Gastroesophageal sphincter (tissue), 4 donors: Measurements from ENCODE around the gene GRB7. TPM values are rescaled to one million over a fixed set of nuclear protein-coding genes. Genes with fewer than 3 reads are reported as not detected.

Experiments
- ATAC-seq: fragments of 150-250 bp; one replicate; pipeline ENCODE4 v1.9.1; 2016; ENCODE audit warnings: mild to moderate bottlenecking, moderate library complexity
- H3K27ac ChIP-seq, 4 donors: fragments of 200-600 bp; sonication (generic) in 3 of 4; 1 replicate in 3 of 4; 2 replicates in 1 of 4; pipeline ENCODE4 v1.5.1; 2016 to 2019
- H3K27me3 ChIP-seq: fragments of 200-600 bp; sonication (generic); one replicate; pipeline ENCODE4 v1.5.1; 2019
- H3K36me3 ChIP-seq, 2 donors: fragments of 200-600 bp; sonication (generic); one replicate each; pipeline ENCODE4 v1.5.1; 2019; ENCODE audit warnings: control low read depth in 1 of 2
- H3K4me1 ChIP-seq, 3 donors: fragments of 200-600 bp; sonication (generic); 1 replicate in 2 of 3; 2 replicates in 1 of 3; pipeline ENCODE4 v1.5.1; 2016 to 2019; ENCODE audit warnings: control low read depth in 2 of 3
- H3K4me3 ChIP-seq, 2 donors: fragments of 200-600 bp; sonication (generic); one replicate each; pipeline ENCODE4 v1.5.1; 2019; ENCODE audit warnings: mild to moderate bottlenecking in 1 of 2, moderate library complexity in 1 of 2
- H3K9me3 ChIP-seq, 3 donors: fragments of 200-600 bp; sonication (generic); one replicate each; pipeline ENCODE4 v1.5.1; 2017 to 2019; ENCODE audit warnings: control low read depth in 2 of 3
- CTCF ChIP-seq, 4 experiments: fragments of 200-600 bp in 2 of 4; fragments of 450-650 bp in 2 of 4; sonication (generic) in 1 of 4; IDR thresholded peaks; one replicate each; pipeline ENCODE4 v1.5.1; 2017 to 2019; ENCODE audit warnings: antibody characterized with exemption in 4 of 4, mild to moderate bottlenecking in 2 of 4, moderate library complexity in 2 of 4
- EP300 ChIP-seq: sonication (generic); formaldehyde crosslinking; IDR thresholded peaks from one replicate; pipeline ENCODE4 v1.6.1; 2017; ENCODE audit warnings: antibody characterized with exemption, mild to moderate bottlenecking
- POLR2A ChIP-seq, 2 donors: fragments of 450-650 bp; IDR thresholded peaks; one replicate each; pipeline ENCODE4 v1.6.1; 2017; ENCODE audit warnings: antibody characterized with exemption in 2 of 2, mild to moderate bottlenecking in 2 of 2, moderate library complexity in 1 of 2
- POLR2AphosphoS5 ChIP-seq: sonication (generic); formaldehyde crosslinking; IDR thresholded peaks from one replicate; pipeline ENCODE4 v1.6.1; 2017; ENCODE audit warnings: antibody characterized with exemption
- WGBS, 2 donors: methylation state at CpG; one replicate each; pipeline ENCODE4 v1.1.5; 2018; ENCODE audit warnings: low coverage in 1 of 2; 5-methylcytosine and 5-hydroxymethylcytosine counted together
- total RNA-seq, 4 donors: library from RNA; depleted of rRNA; stranded (reverse); fragments of >200 nt; gene quantifications; one replicate each; pipeline ENCODE4 v1.1.0, GENCODE V29; 2016

GRB7 gene
- total RNA-seq, 4 donors from 2014 or later: 0.85 to 5.8 TPM; not detected in 2

GRCh38 chr17:39735882-39736281 lies 1.9 kb upstream of the GRB7 start:
- no peaks in the 10 kb centered on the region for H3K9me3 ChIP-seq
- WGBS, 2 donors: 42 to 79% methylated on average over 2 of the region's 2 CpGs
- ATAC-seq: no peak
- no peak overlapping the region for H3K27ac ChIP-seq
- peaks cover 0 to 38% (median 23%) of the 10 kb centered on the region in 3 donors for H3K4me1 ChIP-seq
- H3K36me3 ChIP-seq: no peaks in the 10 kb centered on the region
- peaks cover 55% of the 10 kb centered on the region for H3K27me3 ChIP-seq
- no peak overlapping the region for H3K4me3 ChIP-seq
- TF ChIP-seq CTCF (IDR thresholded peaks at IDR 0.05) (no peak), EP300 (no peak), POLR2A (IDR thresholded peaks at IDR 0.05) (no peak), POLR2AphosphoS5 (no peak)

- TF ChIP-seq POLR2AphosphoS5: no peak
- TF ChIP-seq CTCF (IDR thresholded peaks at IDR 0.05): no peak
- TF ChIP-seq EP300: no peak
- no peak for TF ChIP-seq POLR2A (IDR thresholded peaks at IDR 0.05)
- Histone ChIP-seq H3K27me3 (peaks cover 61% of the 10 kb centered on the region), H3K4me1 (peaks cover 0 to 34% (median 23%) of the 10 kb centered on the region in 3 donors), H3K4me3 (no peak overlapping the region), H3K9me3 (no peaks in the 10 kb centered on the region), H3K36me3 (no peaks in the 10 kb centered on the region), H3K27ac (no peak overlapping the region)
- 69 to 100% methylated on average over 1 to 6 of the region's 10 CpGs for WGBS, 2 donors
- ATAC-seq: no peak
Observed at GRCh38 chr17:39736319-39737165, 1.2 kb upstream of the GRB7 start.

- 100% methylated on average over 2 of the region's 13 CpGs; no CpG with 5 or more reads in 1 of the 2 donors for WGBS, 2 donors
- Histone ChIP-seq H3K4me3 (no peak overlapping the region), H3K27me3 (peaks cover 69% of the 10 kb centered on the region), H3K4me1 (peaks cover 0 to 34% (median 23%) of the 10 kb centered on the region in 3 donors), H3K36me3 (no peaks in the 10 kb centered on the region), H3K27ac (no peak overlapping the region), H3K9me3 (no peaks in the 10 kb centered on the region)
- ATAC-seq: no peak
- TF ChIP-seq CTCF (IDR thresholded peaks at IDR 0.05): no peak
- no peak for TF ChIP-seq EP300
- TF ChIP-seq POLR2AphosphoS5: no peak
- TF ChIP-seq POLR2A (IDR thresholded peaks at IDR 0.05): no peak
Observed at GRCh38 chr17:39737206-39737759, 455 bp upstream of the GRB7 start.

- Histone ChIP-seq H3K4me3 (peak overlapping the region in 1 of 2 donors; percentile 37), H3K27me3 (peaks cover 81% of the 10 kb centered on the region), H3K27ac (no peak overlapping the region), H3K4me1 (peaks cover 0 to 34% (median 23%) of the 10 kb centered on the region in 3 donors), H3K36me3 (no peaks in the 10 kb centered on the region), H3K9me3 (no peaks in the 10 kb centered on the region)
- 0% methylated on average over 2 of the region's 13 CpGs; no CpG with 5 or more reads in 1 of the 2 donors for WGBS, 2 donors
- TF ChIP-seq POLR2A (IDR thresholded peaks at IDR 0.05): no peak
- no peak for TF ChIP-seq CTCF (IDR thresholded peaks at IDR 0.05)
- no peak for TF ChIP-seq EP300
- TF ChIP-seq POLR2AphosphoS5: no peak
- ATAC-seq: no peak
Observed at GRCh38 chr17:39738568-39738901, 797 bp downstream of the GRB7 start.
